GM12878 (cell line): ENCODE results near the gene DZANK1.

Source experiments
- ATF7 ChIP-seq: fragments of 450-650 bp; IDR thresholded peaks from 2 replicates; pipeline ENCODE4 v1.6.1; 2016; ENCODE audit warnings: low read depth, mild to moderate bottlenecking
- CHD4 ChIP-seq: fragments of 200-600 bp; sonication (generic); IDR thresholded peaks from 2 replicates; pipeline ENCODE4 v1.6.1; 2016; ENCODE audit warnings: mild to moderate bottlenecking
- ETV6 ChIP-seq, 2 experiments: fragments of 450-650 bp in 1 of 2; IDR thresholded peaks in 1 of 2; conservative IDR thresholded peaks in 1 of 2; 2 replicates each; pipeline ENCODE4 v1.6.1; 2014; ENCODE audit warnings: antibody characterized with exemption in 1 of 2, borderline replicate concordance in 1 of 2, low read depth in 1 of 2, mild to moderate bottlenecking in 1 of 2, moderate library complexity in 1 of 2
- FOXK2 ChIP-seq: fragments of 450-650 bp; IDR thresholded peaks from 2 replicates; pipeline ENCODE4 v1.6.1; 2017; ENCODE audit warnings: mild to moderate bottlenecking, moderate library complexity
- JUNB ChIP-seq: IDR thresholded peaks from 2 replicates; pipeline ENCODE4 v1.6.1; 2016; ENCODE audit warnings: antibody characterized with exemption, mild to moderate bottlenecking
- PML ChIP-seq: IDR thresholded peaks from 2 replicates; pipeline ENCODE4 v1.6.1; 2012; ENCODE audit warnings: low read length, inconsistent platforms
- POLR2AphosphoS2 ChIP-seq: IDR thresholded peaks from 2 replicates; pipeline ENCODE4 v1.6.1; 2011; ENCODE audit warnings: low read depth, mild to moderate bottlenecking, low read length, improper control_type of control experiment, moderate library complexity
- SMAD5 ChIP-seq: IDR thresholded peaks from 2 replicates; pipeline ENCODE4 v1.6.1; 2016; ENCODE audit warnings: antibody characterized with exemption, low read depth
- TAF1 ChIP-seq: IDR thresholded peaks from 2 replicates; pipeline ENCODE4 v1.6.1; 2011; ENCODE audit warnings: mild to moderate bottlenecking, low read depth, low read length, borderline replicate concordance
- TF ChIP-seq, protein P1 (sequence below), 3 experiments: IDR thresholded peaks in 2 of 3; conservative IDR thresholded peaks in 1 of 3; 2 replicates each; pipeline ENCODE4 v1.5.1; 2011; ENCODE audit warnings: low read depth in 3 of 3, low read length in 3 of 3, mild to moderate bottlenecking in 3 of 3, control low read depth in 2 of 3, moderate library complexity in 2 of 3, inconsistent platforms in 1 of 3, mixed read lengths in 1 of 3; ENCODE audit not compliant: control insufficient read depth in 2 of 3, insufficient read depth in 1 of 3; ENCODE audit errors: extremely low read depth in 1 of 3
- TF ChIP-seq, protein P2 (sequence below): IDR thresholded peaks from 2 replicates; pipeline ENCODE4 v1.6.1; 2011; ENCODE audit warnings: borderline replicate concordance, low read depth, mild to moderate bottlenecking, moderate library complexity, mixed read lengths, low read length; ENCODE audit not compliant: insufficient read depth; ENCODE audit errors: extremely low read length
- TF ChIP-seq, protein P3 (sequence below): IDR thresholded peaks from 2 replicates; pipeline ENCODE4 v1.6.1; 2012; ENCODE audit warnings: low read depth, low read length, improper control_type of control experiment
- TF ChIP-seq, protein P4 (sequence below): IDR thresholded peaks from 2 replicates; pipeline ENCODE4 v1.6.1; 2011; ENCODE audit warnings: low read depth, low read length, improper control_type of control experiment, borderline replicate concordance

DNA sequence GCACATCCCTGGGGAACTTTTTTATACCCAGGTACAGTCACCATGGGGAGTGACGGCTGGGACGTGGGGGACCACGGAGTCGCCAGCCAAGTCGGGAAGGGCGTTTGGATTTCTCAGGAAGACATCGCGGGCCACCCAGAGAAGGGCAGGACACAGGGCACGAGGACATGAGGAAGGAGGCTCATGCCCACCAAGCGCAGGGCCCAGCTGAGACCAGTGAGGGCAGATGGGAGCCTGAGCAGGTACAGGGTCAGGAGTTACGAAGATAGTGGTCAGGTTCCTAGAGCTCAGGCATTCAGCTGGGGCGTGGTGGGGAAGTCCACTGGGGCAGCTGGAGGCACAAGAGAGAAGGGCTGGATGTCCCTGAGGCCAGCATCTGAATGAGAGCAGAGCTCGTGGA is 103.9 kb downstream of the DZANK1 start:
- no peak for TF ChIP-seq ETV6 (conservative IDR thresholded peaks at IDR 0.05 in 1 of 2, IDR thresholded peaks at IDR 0.05 in 1 of 2; ENCODE audit: borderline replicate concordance in 1 of 2, low read depth in 1 of 2)
- TF ChIP-seq, protein P1, sequence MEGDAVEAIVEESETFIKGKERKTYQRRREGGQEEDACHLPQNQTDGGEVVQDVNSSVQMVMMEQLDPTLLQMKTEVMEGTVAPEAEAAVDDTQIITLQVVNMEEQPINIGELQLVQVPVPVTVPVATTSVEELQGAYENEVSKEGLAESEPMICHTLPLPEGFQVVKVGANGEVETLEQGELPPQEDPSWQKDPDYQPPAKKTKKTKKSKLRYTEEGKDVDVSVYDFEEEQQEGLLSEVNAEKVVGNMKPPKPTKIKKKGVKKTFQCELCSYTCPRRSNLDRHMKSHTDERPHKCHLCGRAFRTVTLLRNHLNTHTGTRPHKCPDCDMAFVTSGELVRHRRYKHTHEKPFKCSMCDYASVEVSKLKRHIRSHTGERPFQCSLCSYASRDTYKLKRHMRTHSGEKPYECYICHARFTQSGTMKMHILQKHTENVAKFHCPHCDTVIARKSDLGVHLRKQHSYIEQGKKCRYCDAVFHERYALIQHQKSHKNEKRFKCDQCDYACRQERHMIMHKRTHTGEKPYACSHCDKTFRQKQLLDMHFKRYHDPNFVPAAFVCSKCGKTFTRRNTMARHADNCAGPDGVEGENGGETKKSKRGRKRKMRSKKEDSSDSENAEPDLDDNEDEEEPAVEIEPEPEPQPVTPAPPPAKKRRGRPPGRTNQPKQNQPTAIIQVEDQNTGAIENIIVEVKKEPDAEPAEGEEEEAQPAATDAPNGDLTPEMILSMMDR (IDR thresholded peaks at IDR 0.05 in 2 of 3, conservative IDR thresholded peaks at IDR 0.05 in 1 of 3; ENCODE audit: control insufficient read depth in 2 of 3, extremely low read depth in 1 of 3, insufficient read depth in 1 of 3, low read depth in 3 of 3, low read length in 3 of 3), result no peak
- no peak for TF ChIP-seq JUNB
- no peak for TF ChIP-seq SMAD5
- TF ChIP-seq TAF1, result no peak
- TF ChIP-seq POLR2AphosphoS2, result no peak
- no peak for TF ChIP-seq CHD4
- TF ChIP-seq, protein P2, sequence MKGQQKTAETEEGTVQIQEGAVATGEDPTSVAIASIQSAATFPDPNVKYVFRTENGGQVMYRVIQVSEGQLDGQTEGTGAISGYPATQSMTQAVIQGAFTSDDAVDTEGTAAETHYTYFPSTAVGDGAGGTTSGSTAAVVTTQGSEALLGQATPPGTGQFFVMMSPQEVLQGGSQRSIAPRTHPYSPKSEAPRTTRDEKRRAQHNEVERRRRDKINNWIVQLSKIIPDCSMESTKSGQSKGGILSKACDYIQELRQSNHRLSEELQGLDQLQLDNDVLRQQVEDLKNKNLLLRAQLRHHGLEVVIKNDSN, result no peak
- TF ChIP-seq, protein P3, sequence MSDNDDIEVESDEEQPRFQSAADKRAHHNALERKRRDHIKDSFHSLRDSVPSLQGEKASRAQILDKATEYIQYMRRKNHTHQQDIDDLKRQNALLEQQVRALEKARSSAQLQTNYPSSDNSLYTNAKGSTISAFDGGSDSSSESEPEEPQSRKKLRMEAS, result no peak
- TF ChIP-seq, protein P4, sequence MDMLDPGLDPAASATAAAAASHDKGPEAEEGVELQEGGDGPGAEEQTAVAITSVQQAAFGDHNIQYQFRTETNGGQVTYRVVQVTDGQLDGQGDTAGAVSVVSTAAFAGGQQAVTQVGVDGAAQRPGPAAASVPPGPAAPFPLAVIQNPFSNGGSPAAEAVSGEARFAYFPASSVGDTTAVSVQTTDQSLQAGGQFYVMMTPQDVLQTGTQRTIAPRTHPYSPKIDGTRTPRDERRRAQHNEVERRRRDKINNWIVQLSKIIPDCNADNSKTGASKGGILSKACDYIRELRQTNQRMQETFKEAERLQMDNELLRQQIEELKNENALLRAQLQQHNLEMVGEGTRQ, result no peak
- no peak for TF ChIP-seq ATF7
- no peak for TF ChIP-seq PML
- TF ChIP-seq FOXK2, result no peak
